Measurements from ENCODE around the gene NCCRP1.

The NCCRP1 gene

GRCh38 chr19:39197808-39198207, 1.0 kb downstream of the NCCRP1 start:
- H3K4me3 ChIP-seq (ENCODE audit: control insufficient read depth, low read depth, low read length), result no peak overlapping the region
- no peak for DNase-seq (ENCODE audit: low read depth)
- TF ChIP-seq, protein P1, sequence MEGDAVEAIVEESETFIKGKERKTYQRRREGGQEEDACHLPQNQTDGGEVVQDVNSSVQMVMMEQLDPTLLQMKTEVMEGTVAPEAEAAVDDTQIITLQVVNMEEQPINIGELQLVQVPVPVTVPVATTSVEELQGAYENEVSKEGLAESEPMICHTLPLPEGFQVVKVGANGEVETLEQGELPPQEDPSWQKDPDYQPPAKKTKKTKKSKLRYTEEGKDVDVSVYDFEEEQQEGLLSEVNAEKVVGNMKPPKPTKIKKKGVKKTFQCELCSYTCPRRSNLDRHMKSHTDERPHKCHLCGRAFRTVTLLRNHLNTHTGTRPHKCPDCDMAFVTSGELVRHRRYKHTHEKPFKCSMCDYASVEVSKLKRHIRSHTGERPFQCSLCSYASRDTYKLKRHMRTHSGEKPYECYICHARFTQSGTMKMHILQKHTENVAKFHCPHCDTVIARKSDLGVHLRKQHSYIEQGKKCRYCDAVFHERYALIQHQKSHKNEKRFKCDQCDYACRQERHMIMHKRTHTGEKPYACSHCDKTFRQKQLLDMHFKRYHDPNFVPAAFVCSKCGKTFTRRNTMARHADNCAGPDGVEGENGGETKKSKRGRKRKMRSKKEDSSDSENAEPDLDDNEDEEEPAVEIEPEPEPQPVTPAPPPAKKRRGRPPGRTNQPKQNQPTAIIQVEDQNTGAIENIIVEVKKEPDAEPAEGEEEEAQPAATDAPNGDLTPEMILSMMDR (IDR thresholded peaks at IDR 0.05; ENCODE audit: control insufficient read depth, insufficient read depth, low read depth, low read length, missing control alignments), result no peak

DNA sequence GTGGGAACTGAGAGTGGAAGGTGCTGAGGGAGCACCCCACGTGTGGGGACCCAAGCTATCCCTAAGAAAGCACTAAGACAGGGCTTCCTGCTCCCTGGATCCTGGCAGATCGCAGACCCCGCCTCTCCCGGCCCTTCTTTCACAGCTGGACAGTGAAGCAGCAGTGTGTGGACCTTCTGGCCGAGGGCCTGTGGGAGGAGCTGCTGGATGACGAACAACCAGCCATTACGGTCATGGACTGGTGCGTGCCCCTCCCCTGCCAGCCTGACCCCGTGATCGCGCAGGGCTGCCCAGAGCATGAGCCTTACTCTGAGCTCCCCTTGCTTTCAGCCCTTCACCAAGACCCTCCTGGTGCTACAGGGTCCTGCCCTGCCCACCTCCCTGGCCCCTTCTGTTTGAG, 2.3 kb downstream of the NCCRP1 start:
- no peak for DNase-seq (ENCODE audit: low read depth)
- H3K4me3 ChIP-seq (ENCODE audit: control insufficient read depth, low read depth, low read length), result no peak overlapping the region
- TF ChIP-seq, protein P1 (IDR thresholded peaks at IDR 0.05; ENCODE audit: control insufficient read depth, insufficient read depth, low read depth, low read length, missing control alignments), result no peak

DNA sequence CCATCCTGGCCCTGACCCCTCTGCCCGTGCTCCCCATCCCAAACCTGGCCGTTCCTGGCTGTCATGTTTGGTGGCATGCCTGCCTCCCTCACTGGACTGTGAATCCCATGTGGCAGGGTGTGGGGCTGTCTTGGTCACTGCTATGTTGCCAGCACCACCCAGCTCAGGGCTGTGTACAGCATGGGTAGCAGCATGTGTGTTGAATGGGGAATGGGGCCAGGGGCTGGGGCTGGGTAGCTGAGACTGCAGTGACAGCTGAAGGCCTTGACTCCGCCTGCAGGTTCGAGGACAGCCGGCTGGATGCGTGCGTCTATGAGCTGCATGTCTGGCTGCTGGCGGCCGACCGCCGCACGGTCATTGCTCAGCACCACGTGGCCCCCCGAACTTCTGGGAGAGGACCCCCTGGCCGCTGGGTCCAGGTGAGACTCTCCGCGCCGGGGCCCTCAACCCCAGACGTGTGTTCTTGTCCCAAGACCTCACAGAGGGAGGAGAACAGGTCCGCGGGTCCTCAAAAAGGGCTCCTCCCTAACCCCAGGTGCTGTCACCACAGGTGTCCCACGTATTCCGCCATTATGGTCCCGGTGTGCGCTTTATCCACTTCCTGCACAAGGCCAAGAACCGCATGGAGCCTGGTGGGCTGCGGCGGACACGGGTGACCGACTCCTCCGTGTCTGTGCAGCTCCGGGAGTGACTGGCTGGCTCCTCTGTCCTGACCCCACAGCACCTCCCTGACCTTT, 3.5 kb downstream of the NCCRP1 start:
- TF ChIP-seq, protein P1 (IDR thresholded peaks at IDR 0.05; ENCODE audit: control insufficient read depth, insufficient read depth, low read depth, low read length, missing control alignments), result no peak
- no peak for DNase-seq (ENCODE audit: low read depth)
- no peak overlapping the region for H3K4me3 ChIP-seq (ENCODE audit: control insufficient read depth, low read depth, low read length)

- no peak for DNase-seq (ENCODE audit: low read depth)
- TF ChIP-seq, protein P1 (IDR thresholded peaks at IDR 0.05; ENCODE audit: control insufficient read depth, insufficient read depth, low read depth, low read length, missing control alignments), result no peak
Measured at GRCh38 chr19:39200803-39201115, 4.0 kb downstream of the NCCRP1 start.

GRCh38 chr19:39202998-39203355, 6.2 kb downstream of the NCCRP1 start:
- H3K4me3 ChIP-seq (ENCODE audit: control insufficient read depth, low read depth, low read length), result no peak overlapping the region
- no peak for DNase-seq (ENCODE audit: low read depth)
- TF ChIP-seq, protein P1 (IDR thresholded peaks at IDR 0.05; ENCODE audit: control insufficient read depth, insufficient read depth, low read depth, low read length, missing control alignments), result no peak

More at GRCh38 chr19:39200803-39201115, 4.0 kb downstream of the NCCRP1 start:
- H3K4me3 ChIP-seq (ENCODE audit: control insufficient read depth, low read depth, low read length), result no peak overlapping the region

DNA sequence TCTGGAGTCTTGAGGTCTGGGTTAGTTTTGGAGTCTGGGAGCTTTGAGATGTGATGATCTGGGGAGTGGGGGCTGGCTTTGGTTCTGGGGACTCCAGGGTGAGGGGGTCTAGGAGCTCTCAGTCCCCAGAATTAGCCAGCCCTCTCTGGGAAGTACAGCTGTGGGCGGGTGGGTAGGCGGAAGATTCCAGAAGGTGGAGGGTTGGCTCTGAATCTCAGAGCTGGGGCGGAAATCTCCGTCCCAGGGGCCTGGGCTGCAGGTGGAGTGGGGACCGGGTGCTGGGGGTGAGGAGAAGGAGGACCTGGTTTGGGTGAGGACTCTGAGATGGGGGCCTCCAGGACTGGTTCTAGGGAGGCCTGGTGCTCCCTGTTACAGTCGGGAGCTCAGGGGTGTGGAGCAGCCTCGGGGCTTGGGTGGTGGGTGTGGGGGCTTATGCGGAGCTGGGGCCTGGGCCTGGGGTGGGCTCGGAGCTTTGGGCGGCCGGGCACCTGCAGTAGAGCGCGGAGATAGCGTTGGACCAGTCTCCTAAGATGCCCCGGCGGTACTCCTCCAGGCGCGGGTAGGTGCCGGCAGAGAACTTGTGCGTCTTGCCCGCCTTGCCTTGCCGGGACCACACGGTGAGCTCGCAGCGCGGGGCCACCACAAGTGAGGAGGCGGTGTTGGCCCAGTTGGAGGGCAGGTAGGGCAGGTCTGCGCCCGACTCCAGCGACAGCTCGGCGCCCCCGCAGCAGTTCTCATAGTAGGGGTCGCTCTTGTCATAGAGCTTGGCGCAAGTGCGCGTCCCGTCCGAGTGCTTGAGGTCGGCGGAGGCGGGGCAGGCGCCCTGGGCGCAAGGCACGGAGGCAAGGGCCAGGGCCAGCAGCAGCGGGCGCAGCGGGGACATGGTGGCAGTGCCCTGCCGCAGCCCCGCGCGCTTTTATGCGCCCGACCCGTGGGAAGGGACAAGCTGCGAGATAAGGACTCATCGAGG, 6.9 kb downstream of the NCCRP1 start, which contains the start of gene SYCN:
Gene SYCN (minus strand): TSS at position 892 of the 970 bp plus-strand sequence. CDS start 9 bp downstream, at position 883.
- TF ChIP-seq, protein P1 (IDR thresholded peaks at IDR 0.05; ENCODE audit: control insufficient read depth, insufficient read depth, low read depth, low read length, missing control alignments), result no peak
- H3K4me3 ChIP-seq (ENCODE audit: control insufficient read depth, low read depth, low read length), result no peak within 1 kb of the TSS
- no peak for DNase-seq (ENCODE audit: low read depth)

Data from AG09309 (cell line).